ENCODE results near the gene CCNQ.

Gene CCNQ

GRCh38 chrX:153624196-153625091, 25.5 kb upstream of the CCNQ start:
- no peak for TF ChIP-seq CTCF (conservative IDR thresholded peaks at IDR 0.05)
- no peak overlapping the region for H3K27ac ChIP-seq

- no peak overlapping the region for H3K27ac ChIP-seq
- TF ChIP-seq CTCF (conservative IDR thresholded peaks at IDR 0.05): no peak
Observed at GRCh38 chrX:153623310-153624029, 24.5 kb upstream of the CCNQ start.

GRCh38 chrX:153622661-153623309, 23.8 kb upstream of the CCNQ start:
- no peak overlapping the region for H3K27ac ChIP-seq
- no peak for TF ChIP-seq CTCF (conservative IDR thresholded peaks at IDR 0.05)

- no peak overlapping the region for H3K27ac ChIP-seq
- TF ChIP-seq CTCF (conservative IDR thresholded peaks at IDR 0.05): no peak
Observed at GRCh38 chrX:153621949-153622598, 23.1 kb upstream of the CCNQ start.

GRCh38 chrX:153620576-153620975, 21.6 kb upstream of the CCNQ start:
- no peak for TF ChIP-seq CTCF (conservative IDR thresholded peaks at IDR 0.05)
- H3K27ac ChIP-seq: no peak overlapping the region

GRCh38 chrX:153614818-153615217, 15.9 kb upstream of the CCNQ start:
- no peak for TF ChIP-seq CTCF (conservative IDR thresholded peaks at IDR 0.05)
- no peak overlapping the region for H3K27ac ChIP-seq

GRCh38 chrX:153612413-153612812, 13.5 kb upstream of the CCNQ start:
- H3K27ac ChIP-seq: no peak overlapping the region
- no peak for TF ChIP-seq CTCF (conservative IDR thresholded peaks at IDR 0.05)
